ENCODE measurements around the gene S1PR4. TPM values are rescaled to one million over a fixed set of nuclear protein-coding genes. Genes with fewer than 3 reads are reported as not detected.

S1PR4 gene
- polyA plus RNA-seq, 1 experiment = not detected

GRCh38 chr19:3159565-3159964 is 19.0 kb upstream of the S1PR4 start:
- H3K36me3 ChIP-seq (ENCODE audit: control insufficient read depth, insufficient read depth, low read length) = no peaks in the 10 kb centered on the region
- TF ChIP-seq CTCF (IDR thresholded peaks at IDR 0.05; ENCODE audit: insufficient read depth, low read depth, low read length) = no peak
- DNase-seq (ENCODE audit: low read depth) = no peak
- ChIA-PET CTCF (interaction anchor here (0.7 to 4.2 kb wide), 7 partner anchors 19 to 208 kb away, joined by 3 to 20 read pairs (median 9); no protein-coding TSS in a partner anchor), POLR2A (no interaction called here)
- H3K27me3 ChIP-seq (ENCODE audit: control insufficient read depth, insufficient read depth, low read length) = no peaks in the 10 kb centered on the region
- H3K4me3 ChIP-seq (ENCODE audit: low read depth, low read length) = no peak overlapping the region

GRCh38 chr19:3160219-3160618 is 18.4 kb upstream of the S1PR4 start:
- POLR2A ChIA-PET = no interaction called here
- Histone ChIP-seq H3K36me3 (ENCODE audit: control insufficient read depth, insufficient read depth, low read length) (no peaks in the 10 kb centered on the region), H3K4me3 (ENCODE audit: low read depth, low read length) (no peak overlapping the region), H3K27me3 (ENCODE audit: control insufficient read depth, insufficient read depth, low read length) (no peaks in the 10 kb centered on the region)
- TF ChIP-seq CTCF (IDR thresholded peaks at IDR 0.05; ENCODE audit: insufficient read depth, low read depth, low read length) = no peak
- CTCF ChIA-PET = interaction anchor here (1.0 to 4.2 kb wide), 7 partner anchors 20 to 209 kb away, joined by 3 to 20 read pairs (median 9); no protein-coding TSS in a partner anchor
- no peak for DNase-seq (ENCODE audit: low read depth)

- ChIA-PET POLR2A (no interaction called here), CTCF (interaction anchor here (1.0 to 6.9 kb wide), 10 partner anchors 10 to 210 kb away, joined by 3 to 103 read pairs (median 8); no protein-coding TSS in a partner anchor)
- H3K4me3 ChIP-seq (ENCODE audit: low read depth, low read length) = no peak overlapping the region
- H3K36me3 ChIP-seq (ENCODE audit: control insufficient read depth, insufficient read depth, low read length) = no peaks in the 10 kb centered on the region
- TF ChIP-seq CTCF (IDR thresholded peaks at IDR 0.05; ENCODE audit: insufficient read depth, low read depth, low read length) = no peak
- DNase-seq (ENCODE audit: low read depth) = no peak
- H3K27me3 ChIP-seq (ENCODE audit: control insufficient read depth, insufficient read depth, low read length) = no peaks in the 10 kb centered on the region
Measured at GRCh38 chr19:3161453-3161852, 17.1 kb upstream of the S1PR4 start.

- no peaks in the 10 kb centered on the region for H3K36me3 ChIP-seq (ENCODE audit: control insufficient read depth, insufficient read depth, low read length)
- ChIA-PET CTCF (interaction anchor here (0.9 to 6.9 kb wide), 12 partner anchors 9 to 211 kb away, joined by 3 to 103 read pairs (median 6); no protein-coding TSS in a partner anchor), POLR2A (no interaction called here)
- no peak for DNase-seq (ENCODE audit: low read depth)
- no peak overlapping the region for H3K4me3 ChIP-seq (ENCODE audit: low read depth, low read length)
- no peaks in the 10 kb centered on the region for H3K27me3 ChIP-seq (ENCODE audit: control insufficient read depth, insufficient read depth, low read length)
- no peak for TF ChIP-seq CTCF (IDR thresholded peaks at IDR 0.05; ENCODE audit: insufficient read depth, low read depth, low read length)
Measured at GRCh38 chr19:3162418-3163229, 15.9 kb upstream of the S1PR4 start.

- ChIA-PET POLR2A (no interaction called here), CTCF (interaction anchor here (0.6 to 6.9 kb wide), 16 partner anchors 14 to 213 kb away, joined by 3 to 103 read pairs (median 4); partner anchors contain the start of gene TLE6)
- Histone ChIP-seq H3K27me3 (ENCODE audit: control insufficient read depth, insufficient read depth, low read length) (no peaks in the 10 kb centered on the region), H3K36me3 (ENCODE audit: control insufficient read depth, insufficient read depth, low read length) (no peaks in the 10 kb centered on the region), H3K4me3 (ENCODE audit: low read depth, low read length) (no peak overlapping the region)
- no peak for DNase-seq (ENCODE audit: low read depth)
- peak; percentile 96 for TF ChIP-seq CTCF (IDR thresholded peaks at IDR 0.05; ENCODE audit: insufficient read depth, low read depth, low read length)
Measured at GRCh38 chr19:3163230-3163886, 15.2 kb upstream of the S1PR4 start.
